ENCODE results near the gene NFIA. TPM values are rescaled to one million over a fixed set of nuclear protein-coding genes. Genes with fewer than 3 reads are reported as not detected.

NFIA gene
- total and polyA plus RNA-seq, 9 of the 15 experiments (the other 6 are each of a cell fraction or from before 2014, with no cell fraction given): 5.3 to 24.9 (median 9.8) TPM

GRCh38 chr1:61056573-61057439 lies 25.6 kb upstream of the NFIA start (continued):
- TF ChIP-seq FOXP4 (CRISPR knock-in tag; IDR thresholded peaks at IDR 0.05; ENCODE audit: borderline replicate concordance): no peak
- TF ChIP-seq E2F8 (IDR thresholded peaks at IDR 0.05; ENCODE audit: low read depth, partially characterized antibody): peak; percentile 23
- no peak for TF ChIP-seq ZBTB9 (CRISPR knock-in tag; IDR thresholded peaks at IDR 0.05)
- no peak for TF ChIP-seq ZNF174 (CRISPR knock-in tag; IDR thresholded peaks at IDR 0.05)
- TF ChIP-seq FOXK2 (conservative IDR thresholded peaks at IDR 0.05 in 1 of 2, IDR thresholded peaks at IDR 0.05 in 1 of 2; ENCODE audit: low read depth in 2 of 2): no peak
- TF ChIP-seq ILK (tag; IDR thresholded peaks at IDR 0.05; ENCODE audit: borderline replicate concordance, low read depth): no peak
- no peak for TF ChIP-seq THAP7 (CRISPR knock-in tag; IDR thresholded peaks at IDR 0.05)
- TF ChIP-seq ZNF121 (CRISPR knock-in tag; conservative IDR thresholded peaks at IDR 0.05): no peak
- TF ChIP-seq XRCC5 (IDR thresholded peaks at IDR 0.05; ENCODE audit: low read depth, low read length): no peak
- TF ChIP-seq POLR2AphosphoS5 (IDR thresholded peaks at IDR 0.05; ENCODE audit: control insufficient read depth, insufficient read depth, low read depth, low read length): no peak
- no peak for TF ChIP-seq POLR3A (IDR thresholded peaks at IDR 0.05; ENCODE audit: borderline replicate concordance, extremely low read depth, insufficient read depth, insufficient read length)
- no peak for TF ChIP-seq TCFL5 (CRISPR knock-in tag; conservative IDR thresholded peaks at IDR 0.05)
- no peak for TF ChIP-seq PATZ1 (CRISPR knock-in tag; IDR thresholded peaks at IDR 0.05; ENCODE audit: borderline replicate concordance)
- no peak for TF ChIP-seq BRD9 (IDR thresholded peaks at IDR 0.05; ENCODE audit: low read depth, partially characterized antibody)
